GM10266 (cell line): ENCODE data around the gene ATP10A.

ENCODE experiments used
- DNase-seq: peaks from one replicate; pipeline ENCODE4 v3.0.0; 2012; ENCODE audit errors: extremely low spot score
- TF ChIP-seq, protein P1 (sequence below): IDR thresholded peaks from 2 replicates; pipeline ENCODE4 v1.5.1; 2012; ENCODE audit warnings: mild to moderate bottlenecking, low read depth; ENCODE audit not compliant: control insufficient read depth, insufficient read depth; ENCODE audit errors: missing control alignments

ATP10A gene

GRCh38 chr15:25893596-25893995 lies 30.5 kb upstream of the ATP10A start:
- TF ChIP-seq, protein P1, sequence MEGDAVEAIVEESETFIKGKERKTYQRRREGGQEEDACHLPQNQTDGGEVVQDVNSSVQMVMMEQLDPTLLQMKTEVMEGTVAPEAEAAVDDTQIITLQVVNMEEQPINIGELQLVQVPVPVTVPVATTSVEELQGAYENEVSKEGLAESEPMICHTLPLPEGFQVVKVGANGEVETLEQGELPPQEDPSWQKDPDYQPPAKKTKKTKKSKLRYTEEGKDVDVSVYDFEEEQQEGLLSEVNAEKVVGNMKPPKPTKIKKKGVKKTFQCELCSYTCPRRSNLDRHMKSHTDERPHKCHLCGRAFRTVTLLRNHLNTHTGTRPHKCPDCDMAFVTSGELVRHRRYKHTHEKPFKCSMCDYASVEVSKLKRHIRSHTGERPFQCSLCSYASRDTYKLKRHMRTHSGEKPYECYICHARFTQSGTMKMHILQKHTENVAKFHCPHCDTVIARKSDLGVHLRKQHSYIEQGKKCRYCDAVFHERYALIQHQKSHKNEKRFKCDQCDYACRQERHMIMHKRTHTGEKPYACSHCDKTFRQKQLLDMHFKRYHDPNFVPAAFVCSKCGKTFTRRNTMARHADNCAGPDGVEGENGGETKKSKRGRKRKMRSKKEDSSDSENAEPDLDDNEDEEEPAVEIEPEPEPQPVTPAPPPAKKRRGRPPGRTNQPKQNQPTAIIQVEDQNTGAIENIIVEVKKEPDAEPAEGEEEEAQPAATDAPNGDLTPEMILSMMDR: no peak

GRCh38 chr15:25892126-25892525 lies 29.0 kb upstream of the ATP10A start:
- no peak for DNase-seq
- TF ChIP-seq, protein P1: no peak

More at GRCh38 chr15:25893596-25893995, 30.5 kb upstream of the ATP10A start:
- no peak for DNase-seq

DNA sequence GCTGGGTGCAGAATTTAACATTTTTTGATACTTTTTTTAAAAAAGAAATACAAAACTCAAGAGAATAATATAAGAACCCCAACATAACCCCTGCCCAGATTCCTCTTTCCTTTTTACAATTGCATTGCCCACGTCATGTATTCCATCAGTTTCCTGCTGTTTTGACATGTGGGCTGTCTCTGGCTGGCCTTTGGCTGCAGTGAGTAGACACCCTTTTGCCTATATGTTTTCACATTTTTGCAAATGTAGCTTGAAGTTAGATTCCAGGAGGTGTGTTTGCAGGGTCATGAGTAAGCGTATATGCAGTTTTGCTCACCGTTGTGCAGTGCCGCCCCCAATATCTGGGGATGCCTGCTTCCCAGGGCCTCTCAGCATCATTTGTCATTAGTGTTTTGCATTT lies 28.0 kb upstream of the ATP10A start:
- TF ChIP-seq, protein P1: no peak
- no peak for DNase-seq

DNA sequence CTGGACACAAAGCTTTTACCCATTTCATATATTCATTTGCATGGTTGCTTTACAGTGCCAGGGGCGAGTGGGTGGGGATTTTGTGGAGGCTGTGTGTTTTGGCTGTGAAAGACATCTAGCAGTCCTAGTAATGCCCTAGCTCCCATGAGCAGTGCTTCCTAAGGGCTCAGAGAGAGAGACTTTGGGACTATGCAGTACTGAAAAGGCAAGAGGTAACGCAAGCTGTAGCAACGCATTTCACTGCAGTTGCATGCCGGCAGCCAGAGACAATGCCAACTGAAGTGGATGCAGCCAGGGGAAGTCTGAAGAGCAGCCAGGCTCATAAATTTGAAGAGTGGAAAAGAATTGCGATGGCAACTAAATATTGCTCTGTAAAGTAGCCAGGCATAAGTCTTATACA lies 27.4 kb upstream of the ATP10A start:
- TF ChIP-seq, protein P1: no peak
- no peak for DNase-seq

DNA sequence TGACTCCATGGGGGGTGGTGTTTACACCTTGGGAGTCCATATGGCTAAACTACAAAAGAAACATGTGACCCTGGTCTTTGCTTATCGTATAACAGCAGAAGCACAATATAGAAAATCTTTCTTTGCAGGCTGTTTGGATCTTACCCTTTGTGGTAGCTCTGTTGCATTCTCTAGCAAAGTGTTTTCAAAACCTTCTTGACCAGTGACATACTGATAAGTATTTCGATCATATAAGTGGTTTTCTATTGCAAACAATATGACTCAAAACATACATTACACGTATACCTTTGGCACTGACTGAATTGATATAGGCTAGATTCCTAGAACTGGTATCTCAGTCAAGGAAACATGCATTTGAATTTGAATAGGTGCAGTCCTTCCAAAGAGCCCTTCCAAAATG lies 24.7 kb upstream of the ATP10A start:
- TF ChIP-seq, protein P1: no peak
- DNase-seq: no peak

DNA sequence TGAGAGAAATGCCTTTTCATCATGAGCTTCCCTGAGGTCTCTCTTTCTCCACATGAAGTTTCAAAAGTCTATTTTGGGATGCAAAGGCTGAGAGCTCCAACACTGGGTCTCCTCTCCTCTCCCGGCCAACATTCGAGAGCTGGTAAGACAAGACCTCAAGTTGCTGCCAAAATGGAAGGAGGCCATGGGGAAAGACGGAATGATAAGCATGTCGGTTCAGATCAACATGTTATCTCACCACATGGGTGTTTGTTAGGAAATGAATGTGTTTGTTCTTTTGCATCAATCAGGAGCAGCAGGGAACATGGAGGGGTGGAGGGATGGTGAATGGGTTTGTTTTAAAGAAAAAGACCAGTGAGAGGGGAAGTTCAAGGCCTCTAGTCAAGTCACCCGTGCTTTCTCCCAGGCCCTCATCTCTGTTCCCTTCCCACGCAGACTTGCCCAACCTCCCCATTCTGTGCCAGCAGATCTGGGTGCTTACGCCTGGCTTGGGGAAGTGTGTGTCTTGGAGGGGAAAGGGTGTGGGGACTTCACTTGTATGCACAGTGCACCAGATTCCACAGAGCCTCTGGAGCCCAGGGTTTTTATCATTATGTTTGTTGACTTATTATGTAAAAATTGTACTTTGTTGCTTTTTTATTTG lies 23.5 kb upstream of the ATP10A start:
- DNase-seq: no peak
- TF ChIP-seq, protein P1: no peak

GRCh38 chr15:25884370-25884769 lies 21.2 kb upstream of the ATP10A start:
- DNase-seq: no peak
- TF ChIP-seq, protein P1: no peak
